H1 (cell line): Measurements from ENCODE around the gene CFAP97D2. TPM values are rescaled to one million over a fixed set of nuclear protein-coding genes. Genes with fewer than 3 reads are reported as not detected.

Experiments used
- CTCF ChIA-PET: fragments of 300-600 bp; sonication (Branson Sonifier 250); formaldehyde crosslinking; loops from one replicate; lab custom pipeline; 2021; ENCODE audit not compliant: partially characterized antibody; lab: Charles Lee
- POLR2A ChIA-PET: fragments of 300-600 bp; sonication (Branson Sonifier 250); formaldehyde crosslinking; loops from one replicate; lab custom pipeline; 2021; ENCODE audit warnings: inconsistent platforms; ENCODE audit not compliant: partially characterized antibody; lab: Charles Lee
- DNase-seq, 2 experiments: peaks; one replicate each; pipeline versions ENCODE4 v3.0.0 to v3.0.0-alpha.2; 2010 to 2022; ENCODE audit warnings: low spot score in 2 of 2, low read depth in 1 of 2, mixed read lengths in 1 of 2
- FAIRE-seq: peaks from 2 replicates; lab custom pipeline; 2011; peaks lifted over from hg19 to GRCh38; lab: Jason Lieb, UNC
- H2AFZ ChIP-seq: 2 replicates; pipeline ENCODE4 v1.8.1; 2012; ENCODE audit warnings: low read length, inconsistent platforms
- H2AK5ac ChIP-seq: 2 replicates; pipeline ENCODE4 v1.6.1; 2013; ENCODE audit warnings: low read depth, low read length
- H2BK120ac ChIP-seq: replicated peaks from 2 replicates; pipeline ENCODE3; 2013; ENCODE audit warnings: low read depth, low read length, inconsistent platforms
- H2BK12ac ChIP-seq: 2 replicates; pipeline ENCODE4 v1.6.1; 2013; ENCODE audit warnings: low read depth, low read length
- H2BK15ac ChIP-seq: 2 replicates; pipeline ENCODE4 v1.6.1; 2013; ENCODE audit warnings: low read length
- H2BK20ac ChIP-seq: 2 replicates; pipeline ENCODE4 v1.6.1; 2013; ENCODE audit warnings: low read length
- H2BK5ac ChIP-seq: 2 replicates; pipeline ENCODE4 v1.6.1; 2013; ENCODE audit warnings: low read depth, low read length
- H3K14ac ChIP-seq: 2 replicates; pipeline ENCODE4 v1.6.1; 2013; ENCODE audit warnings: inconsistent platforms; ENCODE audit not compliant: insufficient read length
- H3K18ac ChIP-seq: 2 replicates; pipeline ENCODE4 v1.6.1; 2013; ENCODE audit warnings: low read length; ENCODE audit errors: extremely low read depth
- H3K23ac ChIP-seq: 2 replicates; pipeline ENCODE4 v1.6.1; 2013; ENCODE audit warnings: inconsistent platforms; ENCODE audit not compliant: insufficient read length
- H3K23me2 ChIP-seq: 2 replicates; pipeline ENCODE4 v1.6.1; 2013; ENCODE audit warnings: low read depth, low read length
- H3K27ac ChIP-seq: 2 replicates; pipeline ENCODE4 v1.6.1; 2011; ENCODE audit warnings: low read depth, low read length, inconsistent platforms
- H3K27me3 ChIP-seq, 4 experiments: replicated peaks in 1 of 4; 1 replicate in 1 of 4; 2 replicates in 3 of 4; pipeline versions ENCODE4 v1.6.1 to v1.8.1; 2011 to 2013; ENCODE audit warnings: low read length in 3 of 4, mild to moderate bottlenecking in 3 of 4, inconsistent platforms in 2 of 4, mixed read lengths in 2 of 4, moderate library complexity in 1 of 4; ENCODE audit not compliant: control insufficient read depth in 3 of 4, insufficient read depth in 3 of 4; ENCODE audit errors: extremely low read depth in 1 of 4
- H3K36me3 ChIP-seq, 4 experiments: 2 replicates each; pipeline versions ENCODE4 v1.6.1 to v1.8.1; 2011 to 2013; ENCODE audit warnings: mild to moderate bottlenecking in 4 of 4, low read length in 3 of 4, moderate library complexity in 2 of 4, control low read depth in 1 of 4, inconsistent platforms in 1 of 4; ENCODE audit not compliant: insufficient read depth in 4 of 4, control insufficient read depth in 2 of 4
- H3K4ac ChIP-seq: replicated peaks from 2 replicates; pipeline ENCODE3; 2013; ENCODE audit warnings: low read length, low read depth, mixed read lengths, inconsistent platforms; ENCODE audit not compliant: insufficient read length
- H3K4me1 ChIP-seq, 4 experiments: replicated peaks in 1 of 4; 1 replicate in 1 of 4; 2 replicates in 3 of 4; pipeline versions ENCODE4 v1.6.1 to v1.8.1; 2011 to 2013; ENCODE audit warnings: low read length in 3 of 4, inconsistent platforms in 2 of 4, mixed read lengths in 1 of 4; ENCODE audit not compliant: insufficient read depth in 4 of 4, control insufficient read depth in 3 of 4
- H3K4me2 ChIP-seq, 2 experiments: 2 replicates each; pipeline versions ENCODE4 v1.6.1 to v1.8.1; 2011 to 2013; ENCODE audit warnings: low read depth in 2 of 2, low read length in 2 of 2, control low read depth in 1 of 2, inconsistent platforms in 1 of 2, mild to moderate bottlenecking in 1 of 2; ENCODE audit not compliant: insufficient read depth in 1 of 2
- H3K4me3 ChIP-seq, 4 experiments: fragments of 200-600, 300-600 bp in 1 of 4; sonication (generic), shearing (Covaris generic), sonication (Bioruptor Twin) in 1 of 4; 2 replicates each; pipeline versions ENCODE4 v1.5.1 to v1.8.1; 2011 to 2016; ENCODE audit warnings: low read length in 4 of 4, low read depth in 3 of 4, control low read depth in 2 of 4, inconsistent platforms in 2 of 4, mild to moderate bottlenecking in 2 of 4, mixed read lengths in 1 of 4, moderate library complexity in 1 of 4; ENCODE audit not compliant: insufficient read depth in 2 of 4; ENCODE audit errors: extremely low read depth in 1 of 4
- H3K56ac ChIP-seq: replicated peaks from 2 replicates; pipeline ENCODE3; 2013; ENCODE audit warnings: low read depth, mild to moderate bottlenecking, mixed read lengths, low read length, inconsistent platforms; ENCODE audit not compliant: insufficient read length
- H3K79me1 ChIP-seq: 2 replicates; pipeline ENCODE4 v1.6.1; 2013; ENCODE audit warnings: low read depth, low read length, control low read depth
- H3K79me2 ChIP-seq, 2 experiments: 2 replicates each; pipeline versions ENCODE4 v1.6.1 to v1.8.1; 2012 to 2013; ENCODE audit warnings: low read length in 2 of 2, mild to moderate bottlenecking in 2 of 2, inconsistent platforms in 1 of 2; ENCODE audit not compliant: insufficient read depth in 2 of 2, control insufficient read depth in 1 of 2
- H3K9ac ChIP-seq, 4 experiments: replicated peaks in 1 of 4; 1 replicate in 1 of 4; 2 replicates in 3 of 4; pipeline versions ENCODE4 v1.6.1 to v1.8.1; 2011 to 2013; ENCODE audit warnings: low read depth in 3 of 4, low read length in 3 of 4, control low read depth in 2 of 4, mild to moderate bottlenecking in 2 of 4, moderate library complexity in 2 of 4, inconsistent platforms in 1 of 4; ENCODE audit errors: extremely low read depth in 1 of 4
- H3K9me3 ChIP-seq, 2 experiments: 2 replicates each; pipeline versions ENCODE4 v1.6.1 to v1.8.1; 2012 to 2013; ENCODE audit warnings: mild to moderate bottlenecking in 2 of 2, moderate library complexity in 2 of 2, control low read depth in 1 of 2, inconsistent platforms in 1 of 2, low read depth in 1 of 2, low read length in 1 of 2, mixed read lengths in 1 of 2; ENCODE audit not compliant: insufficient read depth in 2 of 2
- H4K20me1 ChIP-seq, 2 experiments: replicated peaks in 1 of 2; 2 replicates each; pipeline versions ENCODE3 to v1.8.1; 2011 to 2013; ENCODE audit warnings: inconsistent platforms in 2 of 2, low read length in 2 of 2, mild to moderate bottlenecking in 1 of 2; ENCODE audit not compliant: insufficient read depth in 2 of 2, control insufficient read depth in 1 of 2
- H4K5ac ChIP-seq: 2 replicates; pipeline ENCODE4 v1.6.1; 2013; ENCODE audit warnings: low read length, low read depth, mixed read lengths, inconsistent platforms; ENCODE audit not compliant: insufficient read length
- H4K8ac ChIP-seq: 2 replicates; pipeline ENCODE4 v1.8.0; 2013; ENCODE audit warnings: mild to moderate bottlenecking, moderate library complexity, low read length, inconsistent platforms; ENCODE audit not compliant: insufficient read depth; ENCODE audit errors: extremely low read depth
- H4K91ac ChIP-seq: replicated peaks from 2 replicates; pipeline ENCODE3; 2013; ENCODE audit warnings: low read length, mixed read lengths, inconsistent platforms; ENCODE audit not compliant: insufficient read length
- BACH1 ChIP-seq: IDR thresholded peaks from 2 replicates; pipeline ENCODE4 v1.6.1; 2012; ENCODE audit warnings: low read length, improper control_type of control experiment
- WGBS, 2 experiments: shearing (Covaris generic) in 1 of 2; methylation state at CpG; one replicate each; pipeline versions ENCODE4 v1.1.6 to v1.1.7; 2013 to 2015; ENCODE audit warnings: low lambda C conversion rate in 2 of 2, mixed read lengths in 2 of 2, inconsistent platforms in 1 of 2, low coverage in 1 of 2, missing lambda C conversion rate in 1 of 2; ENCODE audit not compliant: insufficient replicate concordance in 2 of 2, insufficient coverage in 1 of 2, insufficient read length in 1 of 2; ENCODE audit errors: extremely low coverage in 1 of 2, missing lambda C conversion rate in 1 of 2; 5-methylcytosine and 5-hydroxymethylcytosine counted together
- polyA plus RNA-seq, 7 experiments: library from polyadenylated mRNA; depleted of rRNA in 3 of 7; stranded (reverse) in 5 of 7; unstranded in 2 of 7; fragments of >200 nt in 5 of 7; fragments of 200-250 nt in 2 of 7; gene quantifications; 1 replicate in 5 of 7; 2 replicates in 1 of 7; 4 replicates in 1 of 7; pipeline versions ENCODE4 v1.2.1 to v1.2.3, GENCODE V29; 2011 to 2013; ENCODE audit warnings: missing spikeins in 2 of 7, mixed read lengths in 2 of 7
- total RNA-seq: library from RNA; stranded (reverse); fragmentation: NEBNext Ultra II Directional; extraction: Animal tissue kit (Norgen Biotek cat#: 25700); gene quantifications from 2 replicates; pipeline ENCODE4 v1.2.1, GENCODE V29; 2021
- TF ChIP-seq, protein P1 (sequence below): IDR thresholded peaks from 2 replicates; pipeline ENCODE4 v1.6.1; 2012; ENCODE audit warnings: low read length, inconsistent platforms

Gene CFAP97D2
- total and polyA plus RNA-seq, 2 of the 8 experiments (the other 6 are each of a cell fraction or from before 2014, with no cell fraction given), result not detected

DNA sequence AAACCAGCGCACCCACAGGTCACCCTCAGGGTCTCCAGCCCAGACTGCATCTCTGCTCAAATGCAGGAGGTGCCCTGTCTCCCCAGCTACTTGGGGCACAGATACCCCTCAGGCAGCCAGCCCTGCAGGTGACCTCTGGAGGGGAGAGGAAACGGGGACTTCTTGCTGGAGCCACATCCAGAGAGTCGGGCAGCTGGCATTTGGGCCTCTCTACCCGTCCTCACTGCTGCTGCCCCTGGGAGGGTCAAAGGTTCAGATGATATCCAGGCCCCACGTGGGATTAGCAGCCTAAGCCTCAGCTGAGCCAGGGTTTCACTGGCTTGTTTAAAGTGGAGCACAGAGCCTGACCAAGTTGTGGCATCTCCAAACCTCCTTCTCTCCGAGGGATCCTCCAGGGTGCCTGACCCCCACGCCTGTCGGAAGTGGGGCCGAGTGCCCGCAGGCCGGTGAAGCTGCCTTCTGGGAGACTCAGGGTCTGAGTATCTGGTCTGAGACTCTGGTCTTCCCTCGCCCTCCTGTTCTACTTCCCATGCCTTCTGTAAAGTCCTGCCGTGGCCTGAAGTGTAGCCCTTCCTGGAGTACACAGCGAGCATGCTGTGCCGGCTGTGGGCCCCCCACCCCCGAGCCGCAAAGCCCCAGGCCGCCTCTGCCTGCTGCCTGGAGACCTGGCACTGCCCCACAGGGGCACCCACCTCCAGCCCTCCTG lies 48.8 kb upstream of the CFAP97D2 start:
- Histone ChIP-seq H4K91ac (no peak overlapping the region), H2BK5ac (0 out of 2 replicates have a peak overlapping the region, but pooled peaks have one; percentile 32), H3K79me1 (peaks cover 14% of the 10 kb centered on the region), H3K4me2 (peak overlapping the region; percentile 96 to 98), H3K9ac (no peak overlapping the region), H4K20me1 (peaks cover 2 to 14% of the 10 kb centered on the region in 2 experiments), H2AK5ac (peak overlapping the region; percentile 66), H3K27ac (no peak overlapping the region), H2AFZ (no peak overlapping the region), H4K8ac (peak overlapping the region; percentile 62), H3K4ac (peak overlapping the region; percentile 44), H3K14ac (no peak overlapping the region), H2BK12ac (0 out of 2 replicates have a peak overlapping the region, but pooled peaks have one; percentile 80), H3K79me2 (peaks cover 0 to 48% of the 10 kb centered on the region in 2 experiments; a peak in 2 of 4 replicates), H3K36me3 (no peaks in the 10 kb centered on the region), H3K18ac (peak overlapping the region; percentile 71; the same call in 1 of the 2 replicates), H2BK120ac (no peak overlapping the region), H3K56ac (no peak overlapping the region), H3K23ac (no peak overlapping the region), H3K9me3 (no peaks in the 10 kb centered on the region), H3K23me2 (peaks cover 20% of the 10 kb centered on the region), H3K27me3 (peaks cover 0 to 13% (median 10%) of the 10 kb centered on the region in 4 experiments; a peak in 5 of 7 replicates), H3K4me3 (peak overlapping the region in 1 of 4 experiments; percentile 76; a peak in 3 of 8 replicates), H3K4me1 (peaks cover 12 to 35% (median 25%) of the 10 kb centered on the region in 4 experiments), H4K5ac (no peak overlapping the region), H2BK15ac (peak overlapping the region; percentile 88; the same call in 1 of the 2 replicates), H2BK20ac (peak overlapping the region; percentile 34)
- FAIRE-seq (no peak), DNase-seq (no peak)
- ChIA-PET POLR2A (interaction anchor here (1.2 to 1.4 kb wide), 2 partner anchors 9 to 64 kb away, joined by 3 to 5 read pairs; no protein-coding TSS in a partner anchor), CTCF (interaction anchor here (1.0 to 1.8 kb wide), 2 partner anchors 12 to 18 kb away, joined by 3 to 7 read pairs; no protein-coding TSS in a partner anchor)
- 80% methylated on average over 11 of the region's 18 CpGs; no CpG with 5 or more reads in 1 of the 2 experiments for WGBS, 2 experiments
- TF ChIP-seq, protein P1, sequence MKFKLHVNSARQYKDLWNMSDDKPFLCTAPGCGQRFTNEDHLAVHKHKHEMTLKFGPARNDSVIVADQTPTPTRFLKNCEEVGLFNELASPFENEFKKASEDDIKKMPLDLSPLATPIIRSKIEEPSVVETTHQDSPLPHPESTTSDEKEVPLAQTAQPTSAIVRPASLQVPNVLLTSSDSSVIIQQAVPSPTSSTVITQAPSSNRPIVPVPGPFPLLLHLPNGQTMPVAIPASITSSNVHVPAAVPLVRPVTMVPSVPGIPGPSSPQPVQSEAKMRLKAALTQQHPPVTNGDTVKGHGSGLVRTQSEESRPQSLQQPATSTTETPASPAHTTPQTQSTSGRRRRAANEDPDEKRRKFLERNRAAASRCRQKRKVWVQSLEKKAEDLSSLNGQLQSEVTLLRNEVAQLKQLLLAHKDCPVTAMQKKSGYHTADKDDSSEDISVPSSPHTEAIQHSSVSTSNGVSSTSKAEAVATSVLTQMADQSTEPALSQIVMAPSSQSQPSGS, result no peak
- TF ChIP-seq BACH1, result no peak
